DOHH2 (cell line): ENCODE results near the gene PRDM16.

Experiments
- H3F3A ChIP-seq: fragments of 200-600 bp; sonication (generic), shearing (Covaris generic); 2 replicates; pipeline ENCODE4 v1.6.0; 2016; ENCODE audit warnings: antibody characterized with exemption, mild to moderate bottlenecking; ENCODE audit not compliant: control insufficient read depth, insufficient read depth
- H3K27ac ChIP-seq: fragments of 200-600 bp; sonication (generic); 2 replicates; pipeline ENCODE4 v1.5.1; 2014; ENCODE audit warnings: low read depth, mild to moderate bottlenecking, low read length, moderate library complexity
- H3K27me3 ChIP-seq: fragments of 200-600 bp; sonication (generic); 2 replicates; pipeline ENCODE4 v1.6.1; 2014; ENCODE audit warnings: mild to moderate bottlenecking, low read length, mixed read lengths; ENCODE audit not compliant: control insufficient read depth
- H3K36me3 ChIP-seq: fragments of 200-600 bp; sonication (generic); 2 replicates; pipeline ENCODE4 v1.6.1; 2014; ENCODE audit warnings: mild to moderate bottlenecking, low read length, moderate library complexity, mixed read lengths; ENCODE audit not compliant: control insufficient read depth
- H3K4me1 ChIP-seq: fragments of 200-600 bp; sonication (generic); 2 replicates; pipeline ENCODE4 v1.6.1; 2014; ENCODE audit warnings: mild to moderate bottlenecking, low read length, mixed read lengths; ENCODE audit not compliant: control insufficient read depth
- H3K4me2 ChIP-seq: fragments of 200-600 bp; sonication (generic); 2 replicates; pipeline ENCODE4 v1.6.0; 2014; ENCODE audit warnings: mild to moderate bottlenecking, low read length, moderate library complexity
- H3K4me3 ChIP-seq: fragments of 200-600 bp; sonication (generic); 2 replicates; pipeline ENCODE4 v1.5.1; 2014; ENCODE audit warnings: mild to moderate bottlenecking, low read length, mixed read lengths
- H3K79me2 ChIP-seq: fragments of 200-600 bp; sonication (generic); 2 replicates; pipeline ENCODE4 v1.6.1; 2014; ENCODE audit warnings: mild to moderate bottlenecking, low read length, mixed read lengths; ENCODE audit not compliant: control insufficient read depth
- H3K9me2 ChIP-seq: fragments of 200-600 bp; sonication (generic); replicated peaks from 2 replicates; pipeline ENCODE4 v1.6.1; 2014; ENCODE audit warnings: mild to moderate bottlenecking, low read length, mixed read lengths; ENCODE audit not compliant: control insufficient read depth
- H3K9me3 ChIP-seq: fragments of 200-600 bp; sonication (generic); 2 replicates; pipeline ENCODE4 v1.6.1; 2014; ENCODE audit warnings: antibody characterized with exemption, low read length, mixed read lengths; ENCODE audit not compliant: control insufficient read depth, insufficient read depth
- H4K20me1 ChIP-seq: fragments of 200-600 bp; sonication (generic); 2 replicates; pipeline ENCODE4 v1.6.0; 2014; ENCODE audit warnings: low read depth, mild to moderate bottlenecking, antibody characterized with exemption, low read length, moderate library complexity; ENCODE audit not compliant: control insufficient read depth, insufficient read depth
- EZH2phosphoT487 ChIP-seq: fragments of 200-600 bp; sonication (generic); IDR thresholded peaks from 2 replicates; pipeline ENCODE4 v1.6.1; 2017; ENCODE audit warnings: borderline replicate concordance, mild to moderate bottlenecking, antibody characterized with exemption, low read length, moderate library complexity, mixed read lengths
- TF ChIP-seq, protein P1 (sequence below): fragments of 200-600 bp; sonication (generic); IDR thresholded peaks from one replicate; pipeline ENCODE4 v1.5.1; 2014; ENCODE audit warnings: antibody characterized with exemption, mild to moderate bottlenecking, low read depth, low read length; ENCODE audit not compliant: poor library complexity, severe bottlenecking

Gene PRDM16

DNA sequence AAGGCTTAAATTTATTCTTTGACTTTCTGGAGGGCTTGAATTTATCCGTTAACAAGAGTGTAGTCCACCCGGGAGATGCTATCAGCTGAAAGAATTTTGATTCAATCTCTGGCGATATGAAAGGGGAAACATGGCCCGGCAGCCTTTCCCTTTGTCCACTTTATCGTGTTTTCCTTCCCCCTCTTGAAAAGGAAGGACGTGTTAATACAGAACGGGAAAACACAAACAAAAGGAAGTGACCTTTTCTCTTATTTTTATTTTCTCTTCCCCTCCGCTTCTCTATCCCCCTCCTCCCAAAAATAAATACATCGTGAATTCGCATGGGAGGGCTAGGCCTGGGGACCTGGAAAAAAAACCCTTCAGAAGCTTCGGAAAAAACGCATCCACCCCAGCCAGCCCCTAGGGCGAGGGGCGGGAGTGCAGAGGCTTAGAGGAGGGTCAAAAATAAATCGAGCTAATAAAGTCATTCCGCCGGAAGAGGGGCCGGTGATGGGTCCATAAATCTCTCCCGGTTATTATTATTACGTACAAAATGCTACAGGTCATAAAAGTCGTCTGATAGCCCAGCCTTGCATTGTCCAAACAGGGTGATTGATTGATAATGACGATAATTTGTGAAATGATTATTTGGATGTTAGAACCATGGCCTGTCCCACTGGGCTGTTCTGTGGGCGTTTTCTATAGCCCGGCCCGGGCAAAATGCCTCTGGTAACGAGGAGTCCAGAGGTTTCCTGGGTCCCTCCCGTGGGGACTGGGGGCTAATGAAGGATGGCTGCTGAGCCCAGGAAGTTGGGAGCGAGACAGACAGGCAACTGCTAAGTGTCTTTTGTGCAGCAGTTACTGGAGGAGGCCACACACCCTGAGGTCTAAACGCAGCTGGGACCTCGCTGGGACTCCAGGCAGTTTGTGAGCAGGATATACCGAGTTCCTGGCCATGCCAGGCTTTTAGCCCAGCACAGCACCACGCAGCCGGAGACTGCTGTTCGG lies 179.4 kb downstream of the PRDM16 start:
- no peaks in the 10 kb centered on the region for H3K4me1 ChIP-seq
- no peaks in the 10 kb centered on the region for H3K36me3 ChIP-seq
- no peak overlapping the region for H3K4me3 ChIP-seq
- H3K27ac ChIP-seq: no peak overlapping the region
- no peaks in the 10 kb centered on the region for H3K9me3 ChIP-seq
- no peaks in the 10 kb centered on the region for H3K79me2 ChIP-seq
- no peaks in the 10 kb centered on the region for H4K20me1 ChIP-seq
- H3K9me2 ChIP-seq: no peaks in the 10 kb centered on the region
- no peak overlapping the region for H3K4me2 ChIP-seq
- TF ChIP-seq, protein P1, sequence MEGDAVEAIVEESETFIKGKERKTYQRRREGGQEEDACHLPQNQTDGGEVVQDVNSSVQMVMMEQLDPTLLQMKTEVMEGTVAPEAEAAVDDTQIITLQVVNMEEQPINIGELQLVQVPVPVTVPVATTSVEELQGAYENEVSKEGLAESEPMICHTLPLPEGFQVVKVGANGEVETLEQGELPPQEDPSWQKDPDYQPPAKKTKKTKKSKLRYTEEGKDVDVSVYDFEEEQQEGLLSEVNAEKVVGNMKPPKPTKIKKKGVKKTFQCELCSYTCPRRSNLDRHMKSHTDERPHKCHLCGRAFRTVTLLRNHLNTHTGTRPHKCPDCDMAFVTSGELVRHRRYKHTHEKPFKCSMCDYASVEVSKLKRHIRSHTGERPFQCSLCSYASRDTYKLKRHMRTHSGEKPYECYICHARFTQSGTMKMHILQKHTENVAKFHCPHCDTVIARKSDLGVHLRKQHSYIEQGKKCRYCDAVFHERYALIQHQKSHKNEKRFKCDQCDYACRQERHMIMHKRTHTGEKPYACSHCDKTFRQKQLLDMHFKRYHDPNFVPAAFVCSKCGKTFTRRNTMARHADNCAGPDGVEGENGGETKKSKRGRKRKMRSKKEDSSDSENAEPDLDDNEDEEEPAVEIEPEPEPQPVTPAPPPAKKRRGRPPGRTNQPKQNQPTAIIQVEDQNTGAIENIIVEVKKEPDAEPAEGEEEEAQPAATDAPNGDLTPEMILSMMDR: no peak
- no peak for TF ChIP-seq EZH2phosphoT487
- H3K27me3 ChIP-seq: no peaks in the 10 kb centered on the region
- H3F3A ChIP-seq: no peaks in the 10 kb centered on the region

DNA sequence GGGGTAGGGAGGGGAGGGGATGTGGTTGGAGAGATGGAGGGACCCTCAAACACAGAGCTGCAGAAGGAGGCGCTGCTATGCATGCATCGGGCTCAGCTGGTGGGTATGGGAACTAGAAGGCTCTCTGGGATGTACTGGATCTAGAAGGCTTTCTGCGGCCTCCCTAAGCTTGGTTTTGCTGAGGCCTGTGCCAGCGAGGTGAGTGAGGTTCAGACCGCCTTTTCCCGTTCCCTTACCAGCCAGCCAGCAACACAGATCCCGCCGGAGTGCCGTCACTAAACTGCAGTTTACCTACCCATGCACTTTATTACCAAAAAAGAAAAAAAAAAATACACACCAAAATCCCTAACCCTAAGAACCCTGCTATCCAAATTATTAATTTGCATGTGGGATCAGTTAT lies 180.2 kb downstream of the PRDM16 start:
- Histone ChIP-seq H4K20me1 (no peaks in the 10 kb centered on the region), H3K9me2 (no peaks in the 10 kb centered on the region), H3K27me3 (no peaks in the 10 kb centered on the region), H3K4me3 (no peak overlapping the region), H3K4me1 (no peaks in the 10 kb centered on the region), H3K4me2 (no peak overlapping the region), H3K9me3 (no peaks in the 10 kb centered on the region), H3K36me3 (no peaks in the 10 kb centered on the region), H3K27ac (no peak overlapping the region), H3F3A (no peaks in the 10 kb centered on the region), H3K79me2 (no peaks in the 10 kb centered on the region)
- TF ChIP-seq, protein P1: no peak
- TF ChIP-seq EZH2phosphoT487: no peak

DNA sequence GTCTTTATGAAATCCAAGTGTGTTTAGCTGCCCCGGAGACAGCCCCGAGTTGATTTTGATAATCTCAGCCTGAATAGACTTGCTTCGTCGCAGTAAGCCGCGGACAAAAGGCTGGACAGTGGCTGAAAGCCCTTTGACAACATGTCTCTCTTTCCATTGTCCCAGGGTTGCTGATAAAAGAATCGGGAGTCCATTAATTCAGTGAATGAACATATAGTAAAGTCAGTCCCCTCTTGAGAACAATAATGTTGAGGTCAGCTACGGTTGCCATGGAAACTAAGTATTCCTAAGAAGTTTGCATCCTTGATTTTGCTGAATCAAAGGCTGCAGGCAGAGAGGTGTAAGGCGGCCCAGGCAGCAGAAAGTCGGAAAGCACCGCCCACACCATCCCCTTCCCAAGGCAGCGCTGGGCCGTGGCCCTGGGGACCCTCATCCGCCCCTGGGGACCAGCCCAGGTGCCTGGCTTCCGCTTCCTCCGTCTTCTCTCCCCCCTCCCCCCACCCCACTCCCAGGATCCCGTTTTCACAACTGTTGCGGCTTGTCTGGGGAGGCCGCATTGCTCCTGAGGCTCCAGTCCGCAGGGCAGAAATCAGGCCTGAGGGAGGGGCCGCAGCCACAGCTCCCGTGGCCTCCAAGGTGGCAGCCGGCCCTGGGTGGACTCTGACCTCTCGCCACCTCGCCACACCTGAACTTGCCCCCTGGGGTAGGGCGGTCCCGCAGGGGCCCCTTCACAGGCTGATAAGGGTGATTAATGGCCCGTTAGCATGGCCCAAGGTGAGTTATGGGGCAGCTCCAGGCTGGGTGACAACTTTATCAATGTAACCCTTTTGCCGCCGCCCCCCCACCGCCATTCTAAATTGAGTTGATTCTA lies 180.9 kb downstream of the PRDM16 start:
- no peaks in the 10 kb centered on the region for H3K9me2 ChIP-seq

More for the DNA sequence above, 180.9 kb downstream of the PRDM16 start:
- Histone ChIP-seq H3K36me3 (no peaks in the 10 kb centered on the region), H3F3A (no peaks in the 10 kb centered on the region), H3K4me2 (no peak overlapping the region), H3K27ac (no peak overlapping the region), H3K4me1 (no peaks in the 10 kb centered on the region), H3K9me3 (no peaks in the 10 kb centered on the region), H4K20me1 (no peaks in the 10 kb centered on the region), H3K27me3 (no peaks in the 10 kb centered on the region), H3K4me3 (no peak overlapping the region), H3K79me2 (no peaks in the 10 kb centered on the region)
- no peak for TF ChIP-seq EZH2phosphoT487
- TF ChIP-seq, protein P1: no peak
